Activated CD8-positive, alpha-beta T cell treated with anti-CD3 and anti-CD28 coated beads for 36 hours (primary cell): ENCODE results near the gene DGKE. TPM values are rescaled to one million over a fixed set of nuclear protein-coding genes. Genes with fewer than 3 reads are reported as not detected.

ENCODE experiments used
- ATAC-seq: fragments of 200-7000 bp; cut with Tn5 transposase; one replicate; pipeline ENCODE4 v1.10.0; 2021; ENCODE audit warnings: mild to moderate bottlenecking, moderate library complexity
- CTCF ChIA-PET: fragments of 350-600 bp; sonication (Branson Sonifier 250); formaldehyde crosslinking; loops from one replicate; lab custom pipeline; 2021; ENCODE audit warnings: antibody characterized with exemption; lab: Charles Lee
- POLR2A ChIA-PET: fragments of 350-600 bp; sonication (Branson Sonifier 250); formaldehyde crosslinking; loops from one replicate; lab custom pipeline; 2021; ENCODE audit warnings: antibody characterized with exemption; lab: Charles Lee
- DNase-seq: peaks from one replicate; pipeline ENCODE4 v3.0.0-alpha.2; 2020
- H3K27ac Mint-ChIP-seq: one replicate; pipeline ENCODE4 v1.8.0; 2021; ENCODE audit warnings: mild to moderate bottlenecking, mixed read lengths
- H3K27me3 Mint-ChIP-seq: one replicate; pipeline ENCODE4 v1.8.0; 2021; ENCODE audit warnings: mixed read lengths
- H3K36me3 Mint-ChIP-seq: one replicate; pipeline ENCODE4 v1.8.0; 2021; ENCODE audit warnings: low read depth, mixed read lengths
- H3K4me1 Mint-ChIP-seq: one replicate; pipeline ENCODE4 v1.8.0; 2021; ENCODE audit warnings: low read depth, mixed read lengths
- H3K4me3 Mint-ChIP-seq: one replicate; pipeline ENCODE4 v1.8.0; 2021; ENCODE audit warnings: mild to moderate bottlenecking, moderate library complexity, mixed read lengths
- H3K9me3 Mint-ChIP-seq: one replicate; pipeline ENCODE4 v1.8.0; 2021; ENCODE audit warnings: mixed read lengths
- intact Hi-C: fragments of 100-400 bp; cut with micrococcal nuclease; formaldehyde crosslinking; loops from one replicate; pipeline ENCODE4 v1.10.0; 2022
- total RNA-seq, 2 experiments: library from RNA; stranded (reverse); gene quantifications; one replicate each; pipeline ENCODE4 v1.2.3, GENCODE V29; 2021
- TF ChIP-seq, protein P1 (sequence below): fragments of 200-600 bp; IDR thresholded peaks from one replicate; pipeline ENCODE4 v1.8.0; 2022; ENCODE audit warnings: antibody characterized with exemption, mild to moderate bottlenecking

The DGKE gene
- total RNA-seq, 2 experiments from 2014 or later, result 25.1 to 29.0 TPM

DNA sequence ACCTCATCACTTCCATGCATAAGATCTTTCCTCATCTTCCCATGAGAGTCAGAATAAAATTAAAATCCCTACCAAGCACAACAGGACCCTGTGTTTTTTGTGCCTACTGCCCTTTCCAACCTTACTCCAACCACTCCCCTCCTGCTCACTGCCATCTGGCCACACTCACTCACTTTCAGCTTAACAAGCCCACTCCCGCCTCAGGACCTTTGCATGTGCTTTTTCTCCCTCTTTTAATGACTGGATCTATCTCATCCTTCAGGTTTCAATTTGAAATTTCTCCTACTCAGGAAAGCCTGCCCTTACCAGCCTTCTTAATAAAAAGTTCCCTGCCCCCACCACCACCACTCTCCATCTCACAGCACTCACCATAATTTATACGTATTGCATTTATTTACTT, 14.9 kb upstream of the DGKE start:
- CTCF ChIA-PET, result interaction anchor here (0.8 to 3.0 kb wide), 30 partner anchors 10 to 265 kb away, joined by 3 to 21 read pairs (median 6); partner anchors contain the start of genes NOG and TRIM25
- Mint-ChIP-seq H3K36me3 (no peaks in the 10 kb centered on the region), H3K27ac (no peak overlapping the region), H3K9me3 (no peaks in the 10 kb centered on the region), H3K4me3 (no peak overlapping the region), H3K27me3 (no peaks in the 10 kb centered on the region), H3K4me1 (peaks cover 15% of the 10 kb centered on the region)
- ATAC-seq (no peak), DNase-seq (no peak)
- POLR2A ChIA-PET, result no interaction called here
- TF ChIP-seq, protein P1, sequence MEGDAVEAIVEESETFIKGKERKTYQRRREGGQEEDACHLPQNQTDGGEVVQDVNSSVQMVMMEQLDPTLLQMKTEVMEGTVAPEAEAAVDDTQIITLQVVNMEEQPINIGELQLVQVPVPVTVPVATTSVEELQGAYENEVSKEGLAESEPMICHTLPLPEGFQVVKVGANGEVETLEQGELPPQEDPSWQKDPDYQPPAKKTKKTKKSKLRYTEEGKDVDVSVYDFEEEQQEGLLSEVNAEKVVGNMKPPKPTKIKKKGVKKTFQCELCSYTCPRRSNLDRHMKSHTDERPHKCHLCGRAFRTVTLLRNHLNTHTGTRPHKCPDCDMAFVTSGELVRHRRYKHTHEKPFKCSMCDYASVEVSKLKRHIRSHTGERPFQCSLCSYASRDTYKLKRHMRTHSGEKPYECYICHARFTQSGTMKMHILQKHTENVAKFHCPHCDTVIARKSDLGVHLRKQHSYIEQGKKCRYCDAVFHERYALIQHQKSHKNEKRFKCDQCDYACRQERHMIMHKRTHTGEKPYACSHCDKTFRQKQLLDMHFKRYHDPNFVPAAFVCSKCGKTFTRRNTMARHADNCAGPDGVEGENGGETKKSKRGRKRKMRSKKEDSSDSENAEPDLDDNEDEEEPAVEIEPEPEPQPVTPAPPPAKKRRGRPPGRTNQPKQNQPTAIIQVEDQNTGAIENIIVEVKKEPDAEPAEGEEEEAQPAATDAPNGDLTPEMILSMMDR, result no peak
- intact Hi-C loops, result loop anchor here (5.0 kb wide), 1 partner anchor 123 kb away; no protein-coding TSS in a partner anchor

DNA sequence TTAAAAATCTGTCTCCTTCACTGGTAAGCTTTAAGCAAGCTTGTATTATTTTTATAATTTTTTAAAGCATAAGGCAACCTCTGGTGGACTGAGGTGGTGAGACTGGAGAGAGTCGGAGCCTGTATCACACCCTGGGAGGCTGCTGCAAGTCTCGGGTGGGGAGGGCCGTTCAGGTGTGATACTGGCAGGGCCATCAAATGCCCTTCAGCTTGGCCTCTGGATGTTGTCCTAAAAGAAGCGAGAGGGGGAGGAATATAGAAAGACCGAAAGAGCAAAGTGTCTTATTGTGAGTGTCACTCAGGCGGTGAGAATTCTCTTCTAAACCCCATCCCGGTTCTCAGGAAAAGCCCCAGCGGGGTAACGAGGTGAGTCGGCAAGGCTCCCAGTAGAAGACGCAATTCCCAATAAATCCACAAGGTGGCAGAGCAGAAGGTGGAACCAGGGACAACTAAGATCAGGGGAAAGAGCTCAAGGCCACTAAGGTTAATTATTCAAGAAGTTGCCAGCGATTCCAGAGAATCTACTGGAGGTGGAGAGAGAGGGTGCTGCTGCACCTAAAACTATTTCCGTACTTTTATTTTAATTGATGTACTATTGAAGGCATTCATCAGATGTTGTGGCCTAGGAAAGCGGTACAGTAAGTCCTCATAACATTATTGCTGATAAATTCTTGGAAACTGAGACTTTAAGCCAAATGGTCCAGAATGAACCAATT, 14.4 kb upstream of the DGKE start:
- Mint-ChIP-seq H3K4me1 (peaks cover 15% of the 10 kb centered on the region), H3K9me3 (no peaks in the 10 kb centered on the region), H3K27me3 (no peaks in the 10 kb centered on the region), H3K36me3 (no peaks in the 10 kb centered on the region), H3K4me3 (no peak overlapping the region), H3K27ac (no peak overlapping the region)
- TF ChIP-seq, protein P1, result peak; percentile 93
- intact Hi-C loops, result loop anchor here (5.0 kb wide), 1 partner anchor 123 kb away; no protein-coding TSS in a partner anchor
- DNase-seq, result peak; percentile 83
- ChIA-PET POLR2A (interaction anchor here (0.6 to 1.0 kb wide), 3 partner anchors 15 to 220 kb away, joined by 3 to 5 read pairs (median 3); no protein-coding TSS in a partner anchor), CTCF (interaction anchor here (0.7 to 3.0 kb wide), 40 partner anchors 9 to 265 kb away, joined by 3 to 21 read pairs (median 4); partner anchors contain the start of genes NOG and TRIM25)
- peak; percentile 97 for ATAC-seq

DNA sequence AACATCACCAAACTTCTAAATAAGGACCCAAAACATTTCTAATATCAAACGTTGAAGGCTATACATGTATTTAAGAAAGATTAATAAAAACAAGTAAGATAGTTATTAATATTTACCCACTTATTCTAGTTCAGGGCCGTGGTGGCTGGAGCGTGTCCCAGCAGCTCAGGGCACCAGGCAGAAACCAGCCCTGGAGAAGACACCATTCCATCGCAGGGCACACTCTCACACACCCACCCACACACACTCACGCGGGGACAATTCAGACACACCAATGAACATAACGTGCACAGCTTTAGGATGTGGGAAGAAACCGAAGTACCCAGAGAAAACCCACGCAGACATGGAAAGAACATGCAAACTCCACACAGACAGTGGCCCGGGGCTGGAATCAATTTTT, 13.7 kb upstream of the DGKE start:
- no peak for DNase-seq
- intact Hi-C loops, result no loop called here
- H3K27ac Mint-ChIP-seq, result no peak overlapping the region
- no peak overlapping the region for H3K4me3 Mint-ChIP-seq
- no peaks in the 10 kb centered on the region for H3K36me3 Mint-ChIP-seq
- TF ChIP-seq, protein P1, result no peak
- ChIA-PET CTCF (interaction anchor here (0.7 to 3.0 kb wide), 35 partner anchors 8 to 264 kb away, joined by 3 to 21 read pairs (median 5); partner anchors contain the start of genes NOG and TRIM25), POLR2A (interaction anchor here (0.6 to 1.0 kb wide), 2 partner anchors 14 to 219 kb away, joined by 3 to 5 read pairs; no protein-coding TSS in a partner anchor)
- no peak for ATAC-seq
- no peaks in the 10 kb centered on the region for H3K9me3 Mint-ChIP-seq
- peaks cover 15% of the 10 kb centered on the region for H3K4me1 Mint-ChIP-seq
- H3K27me3 Mint-ChIP-seq, result no peaks in the 10 kb centered on the region

DNA sequence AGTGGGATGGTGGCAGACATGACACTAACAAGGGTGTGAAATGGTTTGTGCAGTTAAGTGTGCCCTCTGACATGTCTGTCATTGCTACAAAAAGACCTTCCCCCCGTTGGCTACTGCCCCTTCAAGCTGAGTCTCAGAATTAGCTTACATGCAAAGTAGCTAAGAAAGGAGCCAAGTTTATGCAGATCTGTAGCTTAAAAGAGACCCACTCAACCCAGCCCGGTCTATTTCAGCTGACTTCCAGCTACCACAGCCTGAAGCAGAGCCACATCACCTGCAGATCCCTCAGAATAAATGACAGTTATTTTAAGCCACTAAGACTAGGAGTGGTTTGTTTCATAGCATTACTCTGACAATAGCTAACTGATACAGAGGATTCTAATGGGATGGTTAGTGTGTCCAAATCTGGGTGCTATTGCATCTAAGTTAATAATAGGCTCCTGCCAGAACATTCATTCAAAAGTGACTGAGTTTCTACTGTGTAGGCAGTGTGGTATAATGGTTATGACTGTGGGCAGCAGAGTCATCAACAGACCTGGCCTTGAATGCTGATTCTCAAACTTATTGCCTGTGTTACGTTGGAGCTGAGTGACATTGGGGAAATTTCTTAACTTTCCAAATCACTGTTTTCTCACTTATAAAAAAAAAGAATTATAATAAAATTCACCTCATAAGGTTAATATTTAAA, 12.0 kb upstream of the DGKE start:
- intact Hi-C loops, result no loop called here
- Mint-ChIP-seq H3K4me3 (no peak overlapping the region), H3K27ac (no peak overlapping the region), H3K36me3 (no peaks in the 10 kb centered on the region), H3K4me1 (peaks cover 15% of the 10 kb centered on the region), H3K27me3 (no peaks in the 10 kb centered on the region), H3K9me3 (no peaks in the 10 kb centered on the region)
- DNase-seq (no peak), ATAC-seq (no peak)
- POLR2A ChIA-PET, result interaction anchor here (1.1 kb wide), 1 partner anchor 10 kb away, joined by 4 read pairs; no protein-coding TSS in a partner anchor
- CTCF ChIA-PET, result interaction anchor here (1.0 to 3.0 kb wide), 4 partner anchors 41 to 68 kb away, joined by 3 to 16 read pairs (median 4); no protein-coding TSS in a partner anchor
- TF ChIP-seq, protein P1, result no peak
